HCT116 (cell line): ENCODE data around the gene FAM227B. TPM values are rescaled to one million over a fixed set of nuclear protein-coding genes. Genes with fewer than 3 reads are reported as not detected.
"Not testable (repeated sequence)": the region's sequence is repeated elsewhere in the genome, so short reads cannot be mapped to it uniquely, and the experiment has no call there.

Experiments
- ATAC-seq: fragments of 200-7000 bp; cut with Tn5 transposase; 2 replicates; pipeline ENCODE4 v1.9.1; 2020; ENCODE audit warnings: mild to moderate bottlenecking, moderate library complexity
- BruUV-seq: library from RNA; stranded (reverse); fragments of 400-500 nt; replicated peaks from 2 replicates; lab custom pipeline; 2021; lab: Mats Ljungman, UMichigan
- CTCF ChIA-PET: fragments of 300-600 bp; sonication (Branson Sonifier 250); formaldehyde crosslinking; loops from one replicate; lab custom pipeline; 2021; ENCODE audit warnings: antibody characterized with exemption; lab: Charles Lee
- POLR2A ChIA-PET: fragments of 300-600, 350-600 bp; sonication (Branson Sonifier 250); formaldehyde crosslinking; loops from one replicate; lab custom pipeline; 2021; ENCODE audit warnings: antibody characterized with exemption; lab: Charles Lee
- RAD21 ChIA-PET, 2 experiments: fragments of 300-600 bp; sonication (Branson Sonifier 250); formaldehyde crosslinking; loops; one replicate each; lab custom pipeline; 2023; ENCODE audit warnings: low total read pairs in 2 of 2; ENCODE audit not compliant: uncharacterized antibody in 2 of 2, unreplicated experiment in 2 of 2, low non-redundant PET in 1 of 2; lab: Charles Lee
- DNase-seq: peaks from one replicate; pipeline ENCODE4 v3.0.0-alpha.2; 2010; ENCODE audit warnings: low read depth, low spot score
- H2AFZ ChIP-seq: fragments of 200-600 bp; shearing (Covaris generic), sonication (generic); 2 replicates; pipeline ENCODE4 v1.6.1; 2017; ENCODE audit warnings: low read depth, mixed run types, mixed read lengths, antibody characterized with exemption, low read length; ENCODE audit not compliant: poor library complexity, severe bottlenecking
- H3K27ac ChIP-seq: 2 replicates; pipeline ENCODE4 v1.5.1; 2012; ENCODE audit warnings: low read depth, low read length
- H3K27me3 ChIP-seq: fragments of 200-600 bp; sonication (generic); 2 replicates; pipeline ENCODE4 v1.6.1; 2016; ENCODE audit warnings: mixed run types, low read length, mixed read lengths; ENCODE audit not compliant: insufficient read depth
- H3K36me3 ChIP-seq, 2 experiments: fragments of 200-500 bp in 1 of 2; fragments of 200-600 bp in 1 of 2; sonication (Bioruptor generic) in 1 of 2; sonication (generic) in 1 of 2; 2 replicates each; pipeline versions ENCODE4 v1.5.1 to v1.6.1; 2014 to 2016; ENCODE audit warnings: low read length in 2 of 2, inconsistent platforms in 1 of 2, mixed read lengths in 1 of 2, mixed run types in 1 of 2; ENCODE audit not compliant: insufficient read depth in 2 of 2, control insufficient read depth in 1 of 2
- H3K4me1 ChIP-seq, 2 experiments: fragments of 200-600 bp in 1 of 2; sonication (generic) in 1 of 2; 2 replicates each; pipeline versions ENCODE4 v1.5.1 to v1.6.1; 2012 to 2017; ENCODE audit warnings: low read length in 2 of 2, inconsistent platforms in 1 of 2, mild to moderate bottlenecking in 1 of 2, mixed read lengths in 1 of 2, mixed run types in 1 of 2, moderate library complexity in 1 of 2; ENCODE audit not compliant: insufficient read depth in 2 of 2, control insufficient read depth in 1 of 2
- H3K4me2 ChIP-seq: fragments of 200-600 bp; sonication (generic); 2 replicates; pipeline ENCODE4 v1.6.1; 2017; ENCODE audit warnings: mixed run types, low read length, mixed read lengths
- H3K4me3 ChIP-seq, 2 experiments: fragments of 200-600 bp in 1 of 2; sonication (generic) in 1 of 2; replicated peaks in 1 of 2; 2 replicates each; pipeline ENCODE4 v1.5.1; 2011 to 2016; ENCODE audit warnings: low read length in 2 of 2, control low read depth in 1 of 2, low read depth in 1 of 2, mild to moderate bottlenecking in 1 of 2, mixed read lengths in 1 of 2, mixed run types in 1 of 2
- H3K79me2 ChIP-seq: fragments of 200-600 bp; sonication (generic); 2 replicates; pipeline ENCODE4 v1.6.1; 2017; ENCODE audit warnings: mild to moderate bottlenecking, mixed run types, low read length, moderate library complexity, mixed read lengths; ENCODE audit not compliant: insufficient read depth
- H3K9ac ChIP-seq: fragments of 200-600 bp; sonication (generic); 2 replicates; pipeline ENCODE4 v1.6.1; 2016; ENCODE audit warnings: low read length, mixed read lengths
- H3K9me2 ChIP-seq: fragments of 200-600 bp; sonication (generic), shearing (Covaris generic); 2 replicates; pipeline ENCODE4 v1.6.1; 2017; ENCODE audit warnings: mixed run types, mild to moderate bottlenecking, moderate library complexity; ENCODE audit not compliant: insufficient read depth
- H3K9me3 ChIP-seq, 2 experiments: fragments of 200-500 bp in 1 of 2; fragments of 200-600 bp in 1 of 2; sonication (Bioruptor generic) in 1 of 2; sonication (generic) in 1 of 2; 2 replicates each; pipeline ENCODE4 v1.6.1; 2014 to 2017; ENCODE audit warnings: low read length in 2 of 2, mixed read lengths in 2 of 2, inconsistent platforms in 1 of 2, low read depth in 1 of 2, mild to moderate bottlenecking in 1 of 2, mixed run types in 1 of 2, moderate library complexity in 1 of 2; ENCODE audit not compliant: control insufficient read depth in 1 of 2, insufficient read depth in 1 of 2
- H4K20me1 ChIP-seq: fragments of 200-600 bp; sonication (generic), shearing (Covaris generic); 2 replicates; pipeline ENCODE4 v1.6.1; 2017; ENCODE audit warnings: mixed run types, mild to moderate bottlenecking, moderate library complexity; ENCODE audit not compliant: insufficient read depth
- CBX3 ChIP-seq: IDR thresholded peaks from 2 replicates; pipeline ENCODE4 v1.6.1; 2012; ENCODE audit warnings: low read depth
- EGR1 ChIP-seq: IDR thresholded peaks from 2 replicates; pipeline ENCODE4 v1.6.1; 2012; ENCODE audit warnings: low read depth
- ELF1 ChIP-seq: IDR thresholded peaks from 2 replicates; pipeline ENCODE4 v1.6.1; 2012; ENCODE audit warnings: low read depth, borderline replicate concordance
- EZH2 ChIP-seq: fragments of 200-600 bp; sonication (generic); IDR thresholded peaks from 2 replicates; pipeline ENCODE4 v1.6.1; 2017; ENCODE audit warnings: antibody characterized with exemption, mixed run types
- EZH2phosphoT487 ChIP-seq: fragments of 200-600 bp; IDR thresholded peaks from 2 replicates; pipeline ENCODE4 v1.6.1; 2018; ENCODE audit warnings: antibody characterized with exemption, borderline replicate concordance
- FOSL1 ChIP-seq: IDR thresholded peaks from 2 replicates; pipeline ENCODE4 v1.6.1; 2012; ENCODE audit warnings: low read depth
- JUND ChIP-seq: IDR thresholded peaks from 2 replicates; pipeline ENCODE4 v1.6.1; 2012
- POLR2A ChIP-seq: IDR thresholded peaks from 2 replicates; pipeline ENCODE4 v1.7.0; 2011; ENCODE audit warnings: borderline replicate concordance; ENCODE audit not compliant: insufficient read depth, insufficient read length; ENCODE audit errors: extremely low read depth
- POLR2AphosphoS5 ChIP-seq: IDR thresholded peaks from 2 replicates; pipeline ENCODE4 v1.6.1; 2011; ENCODE audit warnings: mild to moderate bottlenecking, low read depth, low read length, moderate library complexity
- SIN3A ChIP-seq: IDR thresholded peaks from 2 replicates; pipeline ENCODE4 v1.6.1; 2012; ENCODE audit warnings: low read depth
- SRF ChIP-seq: IDR thresholded peaks from 2 replicates; pipeline ENCODE4 v1.6.1; 2012; ENCODE audit warnings: low read depth
- TCF7L2 ChIP-seq: IDR thresholded peaks from 2 replicates; pipeline ENCODE4 v1.7.0; 2011; ENCODE audit warnings: borderline replicate concordance, inconsistent platforms; ENCODE audit not compliant: insufficient read depth, insufficient read length; ENCODE audit errors: extremely low read depth
- YY1 ChIP-seq: IDR thresholded peaks from 2 replicates; pipeline ENCODE4 v1.6.1; 2011; ENCODE audit warnings: low read length, low read depth, moderate library complexity, mild to moderate bottlenecking; ENCODE audit not compliant: insufficient replicate concordance; ENCODE audit errors: extremely low read depth
- ZNF274 ChIP-seq: fragments of 200-500 bp; sonication (Bioruptor generic); IDR thresholded peaks from 2 replicates; pipeline ENCODE4 v1.6.1; 2014; ENCODE audit warnings: mild to moderate bottlenecking, low read depth, low read length, inconsistent platforms
- intact Hi-C: fragments of 100-400 bp; cut with micrococcal nuclease; formaldehyde crosslinking; loops from 2 replicates; pipeline ENCODE4 v1.10.0; 2022
- total RNA-seq: library from RNA; stranded (reverse); gene quantifications from one replicate; pipeline ENCODE4 v1.2.1, GENCODE V29; 2021; ENCODE audit not compliant: unreplicated experiment
- TF ChIP-seq, protein P1 (sequence below): IDR thresholded peaks from 2 replicates; pipeline ENCODE4 v1.6.1; 2012
- TF ChIP-seq, protein P2 (sequence below): IDR thresholded peaks from 2 replicates; pipeline ENCODE4 v1.6.1; 2011; ENCODE audit warnings: mild to moderate bottlenecking, low read length, moderate library complexity; ENCODE audit not compliant: insufficient replicate concordance; ENCODE audit errors: extremely low read depth
- TF ChIP-seq, protein P3 (sequence below): IDR thresholded peaks from 2 replicates; pipeline ENCODE4 v1.6.1; 2012
- TF ChIP-seq, protein P4 (sequence below), 3 experiments: fragments of 200-600 bp in 1 of 3; sonication (generic) in 1 of 3; IDR thresholded peaks in 2 of 3; conservative IDR thresholded peaks in 1 of 3; 2 replicates each; pipeline ENCODE4 v1.5.1; 2012 to 2017; ENCODE audit warnings: low read depth in 2 of 3, low read length in 2 of 3, antibody characterized with exemption in 1 of 3, borderline replicate concordance in 1 of 3, control low read depth in 1 of 3, mild to moderate bottlenecking in 1 of 3, mixed read lengths in 1 of 3, mixed run types in 1 of 3, moderate library complexity in 1 of 3; ENCODE audit not compliant: insufficient read depth in 1 of 3

Gene FAM227B
- total RNA-seq, 1 experiment from 2014 or later: 6.9 TPM

DNA sequence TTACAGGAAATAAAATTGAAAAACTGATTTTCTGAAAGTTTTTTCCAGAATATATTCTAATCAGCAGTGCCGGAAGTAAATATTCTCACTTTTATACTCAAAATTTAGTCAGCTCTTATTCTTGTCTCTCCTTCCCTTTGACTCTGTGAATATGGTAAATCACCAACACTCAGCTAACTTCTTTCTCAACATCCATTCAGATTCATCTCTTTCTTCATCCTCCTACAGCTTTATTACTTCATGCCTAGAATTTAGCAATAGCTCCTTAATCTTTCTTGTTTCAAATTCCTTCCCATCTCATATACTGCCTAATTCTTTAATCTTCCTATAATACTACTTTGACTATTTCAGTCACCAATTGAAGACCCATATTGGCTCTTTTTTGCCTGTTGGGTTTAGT is 129.7 kb downstream of the FAM227B start:
- H3K4me2 ChIP-seq: no peak overlapping the region
- no peaks in the 10 kb centered on the region for H3K4me1 ChIP-seq
- H3K27ac ChIP-seq: no peak overlapping the region
- no peaks in the 10 kb centered on the region for H3K79me2 ChIP-seq
- H3K9me3 ChIP-seq: no peaks in the 10 kb centered on the region
- no TSS peak for BruUV-seq
- H3K36me3 ChIP-seq: no peaks in the 10 kb centered on the region
- H3K9ac ChIP-seq: no peak overlapping the region
- DNase-seq (no peak), ATAC-seq (no peak)
- ChIA-PET RAD21 (no interaction called here), CTCF (no interaction called here), POLR2A (interaction anchor here (0.6 kb wide), 1 partner anchor 130 kb away, joined by 4 read pairs; the partner anchor contains the start of gene DTWD1)
- no peaks in the 10 kb centered on the region for H3K27me3 ChIP-seq
- 0 out of 2 replicates have a peak, but pooled peaks cover 6% of the 10 kb centered on the region for H3K9me2 ChIP-seq
- H3K4me3 ChIP-seq: no peak overlapping the region
- no peak overlapping the region for H2AFZ ChIP-seq
- no peaks in the 10 kb centered on the region for H4K20me1 ChIP-seq
- TF ChIP-seq POLR2AphosphoS5: no peak
- no peak for TF ChIP-seq EZH2phosphoT487
- TF ChIP-seq ELF1: no peak
- TF ChIP-seq, protein P1, sequence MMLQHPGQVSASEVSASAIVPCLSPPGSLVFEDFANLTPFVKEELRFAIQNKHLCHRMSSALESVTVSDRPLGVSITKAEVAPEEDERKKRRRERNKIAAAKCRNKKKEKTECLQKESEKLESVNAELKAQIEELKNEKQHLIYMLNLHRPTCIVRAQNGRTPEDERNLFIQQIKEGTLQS: no peak
- TF ChIP-seq EGR1: no peak
- TF ChIP-seq ZNF274: no peak
- TF ChIP-seq TCF7L2: no peak
- TF ChIP-seq SIN3A: no peak
- TF ChIP-seq, protein P2, sequence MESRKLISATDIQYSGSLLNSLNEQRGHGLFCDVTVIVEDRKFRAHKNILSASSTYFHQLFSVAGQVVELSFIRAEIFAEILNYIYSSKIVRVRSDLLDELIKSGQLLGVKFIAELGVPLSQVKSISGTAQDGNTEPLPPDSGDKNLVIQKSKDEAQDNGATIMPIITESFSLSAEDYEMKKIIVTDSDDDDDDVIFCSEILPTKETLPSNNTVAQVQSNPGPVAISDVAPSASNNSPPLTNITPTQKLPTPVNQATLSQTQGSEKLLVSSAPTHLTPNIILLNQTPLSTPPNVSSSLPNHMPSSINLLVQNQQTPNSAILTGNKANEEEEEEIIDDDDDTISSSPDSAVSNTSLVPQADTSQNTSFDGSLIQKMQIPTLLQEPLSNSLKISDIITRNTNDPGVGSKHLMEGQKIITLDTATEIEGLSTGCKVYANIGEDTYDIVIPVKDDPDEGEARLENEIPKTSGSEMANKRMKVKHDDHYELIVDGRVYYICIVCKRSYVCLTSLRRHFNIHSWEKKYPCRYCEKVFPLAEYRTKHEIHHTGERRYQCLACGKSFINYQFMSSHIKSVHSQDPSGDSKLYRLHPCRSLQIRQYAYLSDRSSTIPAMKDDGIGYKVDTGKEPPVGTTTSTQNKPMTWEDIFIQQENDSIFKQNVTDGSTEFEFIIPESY: no peak
- TF ChIP-seq, protein P3, sequence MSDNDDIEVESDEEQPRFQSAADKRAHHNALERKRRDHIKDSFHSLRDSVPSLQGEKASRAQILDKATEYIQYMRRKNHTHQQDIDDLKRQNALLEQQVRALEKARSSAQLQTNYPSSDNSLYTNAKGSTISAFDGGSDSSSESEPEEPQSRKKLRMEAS: no peak
- TF ChIP-seq JUND: no peak
- no peak for TF ChIP-seq CBX3
- no peak for TF ChIP-seq FOSL1
- no peak for TF ChIP-seq YY1
- TF ChIP-seq POLR2A: no peak
- no peak for TF ChIP-seq EZH2
- TF ChIP-seq SRF: no peak
- TF ChIP-seq, protein P4, sequence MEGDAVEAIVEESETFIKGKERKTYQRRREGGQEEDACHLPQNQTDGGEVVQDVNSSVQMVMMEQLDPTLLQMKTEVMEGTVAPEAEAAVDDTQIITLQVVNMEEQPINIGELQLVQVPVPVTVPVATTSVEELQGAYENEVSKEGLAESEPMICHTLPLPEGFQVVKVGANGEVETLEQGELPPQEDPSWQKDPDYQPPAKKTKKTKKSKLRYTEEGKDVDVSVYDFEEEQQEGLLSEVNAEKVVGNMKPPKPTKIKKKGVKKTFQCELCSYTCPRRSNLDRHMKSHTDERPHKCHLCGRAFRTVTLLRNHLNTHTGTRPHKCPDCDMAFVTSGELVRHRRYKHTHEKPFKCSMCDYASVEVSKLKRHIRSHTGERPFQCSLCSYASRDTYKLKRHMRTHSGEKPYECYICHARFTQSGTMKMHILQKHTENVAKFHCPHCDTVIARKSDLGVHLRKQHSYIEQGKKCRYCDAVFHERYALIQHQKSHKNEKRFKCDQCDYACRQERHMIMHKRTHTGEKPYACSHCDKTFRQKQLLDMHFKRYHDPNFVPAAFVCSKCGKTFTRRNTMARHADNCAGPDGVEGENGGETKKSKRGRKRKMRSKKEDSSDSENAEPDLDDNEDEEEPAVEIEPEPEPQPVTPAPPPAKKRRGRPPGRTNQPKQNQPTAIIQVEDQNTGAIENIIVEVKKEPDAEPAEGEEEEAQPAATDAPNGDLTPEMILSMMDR (IDR thresholded peaks at IDR 0.05 in 2 of 3, conservative IDR thresholded peaks at IDR 0.05 in 1 of 3; ENCODE audit: borderline replicate concordance in 1 of 3, insufficient read depth in 1 of 3, low read depth in 2 of 3, low read length in 2 of 3): no peak
- intact Hi-C loops: no loop called here

DNA sequence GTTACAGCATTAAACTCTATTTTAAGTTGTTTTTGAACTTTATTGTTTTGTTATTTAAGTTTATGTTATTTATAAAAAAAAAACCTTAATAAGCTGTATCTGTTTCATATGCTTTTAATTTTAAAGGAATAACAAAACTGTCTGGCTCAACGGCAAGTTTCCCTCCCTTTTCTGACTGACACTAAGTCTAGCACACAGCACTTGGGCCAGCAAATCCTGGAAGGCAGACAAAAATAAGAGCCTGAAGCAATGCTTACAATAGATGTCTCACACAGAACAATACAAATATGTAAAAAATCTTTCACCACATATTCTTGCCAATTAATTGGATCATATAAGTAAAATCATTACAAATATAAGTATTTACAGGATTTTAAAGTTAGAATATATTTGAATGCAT is 135.2 kb downstream of the FAM227B start:
- H3K79me2 ChIP-seq, H3K4me3 ChIP-seq, CTCF ChIA-PET, H3K9me3 ChIP-seq, H3K9ac ChIP-seq, H3K4me1 ChIP-seq, intact Hi-C loops, H3K36me3 ChIP-seq, H2AFZ ChIP-seq, H3K4me2 ChIP-seq, H3K27me3 ChIP-seq, DNase-seq, RAD21 ChIA-PET, H3K27ac ChIP-seq, ATAC-seq, H4K20me1 ChIP-seq, POLR2A ChIA-PET, BruUV-seq, H3K9me2 ChIP-seq: not testable (repeated sequence)
